Measurements from ENCODE around the gene MFSD12.

The MFSD12 gene

GRCh38 chr19:3547301-3547731, 10.1 kb downstream of the MFSD12 start:
- Histone ChIP-seq H3K9ac (ENCODE audit: low read length in 5 of 5) (no peak overlapping the region), H3K27ac (ENCODE audit: low read depth, low read length) (no peak overlapping the region), H3K36me3 (ENCODE audit: control insufficient read depth in 5 of 5, insufficient read depth in 5 of 5, low read length in 5 of 5) (peaks cover 0 to 66% (median 33%) of the 10 kb centered on the region in 5 donors), H3K4me3 (ENCODE audit: low read depth in 1 of 5, low read length in 5 of 5) (no peak overlapping the region), H3K27me3 (ENCODE audit: control insufficient read depth in 5 of 5, insufficient read depth in 4 of 5, low read length in 5 of 5) (no peaks in the 10 kb centered on the region), H3K4me1 (ENCODE audit: control insufficient read depth in 5 of 5, insufficient read depth in 5 of 5, low read length in 5 of 5) (peaks cover 0 to 9% (median 4%) of the 10 kb centered on the region in 5 donors), H3K9me3 (ENCODE audit: control insufficient read depth in 5 of 5, low read length in 5 of 5) (no peaks in the 10 kb centered on the region)

- peaks cover 0 to 9% (median 4%) of the 10 kb centered on the region in 5 donors for H3K4me1 ChIP-seq (ENCODE audit: control insufficient read depth in 5 of 5, insufficient read depth in 5 of 5, low read length in 5 of 5)
- no peaks in the 10 kb centered on the region for H3K27me3 ChIP-seq (ENCODE audit: control insufficient read depth in 5 of 5, insufficient read depth in 4 of 5, low read length in 5 of 5)
- H3K9ac ChIP-seq (ENCODE audit: low read length in 5 of 5), result no peak overlapping the region
- no peak overlapping the region for H3K4me3 ChIP-seq (ENCODE audit: low read depth in 1 of 5, low read length in 5 of 5)
- H3K36me3 ChIP-seq (ENCODE audit: control insufficient read depth in 5 of 5, insufficient read depth in 5 of 5, low read length in 5 of 5), result peaks cover 0 to 64% (median 33%) of the 10 kb centered on the region in 5 donors
- no peak overlapping the region for H3K27ac ChIP-seq (ENCODE audit: low read depth, low read length)
- H3K9me3 ChIP-seq (ENCODE audit: control insufficient read depth in 5 of 5, low read length in 5 of 5), result no peaks in the 10 kb centered on the region
Measured at GRCh38 chr19:3546119-3546518, 11.3 kb downstream of the MFSD12 start.

DNA sequence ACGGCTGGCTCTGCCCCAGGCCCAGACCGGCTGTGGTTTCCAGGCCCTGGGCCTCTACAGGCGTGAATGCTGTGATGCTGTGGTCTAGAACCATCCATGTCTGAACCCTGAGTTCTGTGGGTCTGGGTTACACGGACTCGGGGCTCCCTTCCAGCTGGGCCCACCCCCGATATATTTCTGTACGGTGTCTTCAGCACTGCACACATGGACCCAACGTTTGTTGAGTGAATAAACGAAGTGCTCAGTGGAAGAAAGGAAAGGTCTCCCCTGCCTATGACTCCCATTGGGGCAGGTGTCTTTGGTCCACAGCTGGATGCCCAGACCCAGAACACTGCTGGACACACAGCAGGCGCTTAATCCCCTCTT, 11.7 kb downstream of the MFSD12 start:
- Histone ChIP-seq H3K9ac (ENCODE audit: low read length in 5 of 5) (no peak overlapping the region), H3K9me3 (ENCODE audit: control insufficient read depth in 5 of 5, low read length in 5 of 5) (no peaks in the 10 kb centered on the region), H3K27ac (ENCODE audit: low read depth, low read length) (no peak overlapping the region), H3K36me3 (ENCODE audit: control insufficient read depth in 5 of 5, insufficient read depth in 5 of 5, low read length in 5 of 5) (peaks cover 0 to 60% (median 29%) of the 10 kb centered on the region in 5 donors), H3K4me1 (ENCODE audit: control insufficient read depth in 5 of 5, insufficient read depth in 5 of 5, low read length in 5 of 5) (peaks cover 0 to 9% (median 4%) of the 10 kb centered on the region in 5 donors), H3K27me3 (ENCODE audit: control insufficient read depth in 5 of 5, insufficient read depth in 4 of 5, low read length in 5 of 5) (no peaks in the 10 kb centered on the region), H3K4me3 (ENCODE audit: low read depth in 1 of 5, low read length in 5 of 5) (no peak overlapping the region)

DNA sequence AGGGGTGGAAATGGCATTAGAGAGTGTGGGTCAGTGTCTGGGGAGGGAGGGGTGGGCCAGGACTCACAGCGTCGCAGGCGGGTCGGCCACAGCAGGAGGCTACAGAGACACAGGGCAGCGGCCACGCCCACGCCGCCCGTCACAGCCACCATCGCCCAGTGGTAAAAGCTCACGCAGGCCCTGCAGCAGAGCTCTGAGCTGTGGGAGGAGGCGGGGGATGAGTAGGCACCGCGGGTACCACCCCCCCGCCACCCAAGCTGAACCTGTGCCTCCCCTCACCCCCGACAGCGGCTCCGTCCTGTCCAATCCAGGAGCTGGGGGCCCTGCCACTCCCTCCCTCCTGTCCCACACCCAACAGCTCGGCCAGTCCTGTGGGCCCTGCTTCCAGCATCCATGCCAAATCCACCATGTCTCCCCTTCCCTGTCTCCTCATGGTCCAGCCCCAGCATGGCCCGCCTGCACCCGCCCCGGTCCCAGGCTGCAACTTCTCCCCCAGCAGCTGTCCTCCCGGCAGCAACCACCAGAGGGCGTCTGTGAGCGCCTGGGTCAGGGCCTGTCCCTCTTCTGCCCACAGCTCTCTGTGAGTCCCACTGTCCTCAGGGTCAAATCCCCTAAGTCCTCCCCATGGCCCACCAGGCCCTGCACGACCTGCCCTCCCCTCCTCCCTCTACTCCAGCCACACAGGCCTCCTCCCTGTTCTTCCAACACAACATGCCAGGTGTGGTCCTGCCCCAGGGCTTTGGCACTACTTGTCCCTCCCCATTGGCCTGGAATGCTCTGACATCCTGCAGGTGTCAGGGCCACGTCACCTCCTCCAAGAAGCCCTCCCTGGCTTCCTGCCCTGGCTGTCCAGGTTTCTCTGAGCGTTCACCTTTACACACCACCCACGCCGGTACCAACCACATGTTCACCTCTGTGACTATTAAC, 12.4 kb downstream of the MFSD12 start:
- H3K9me3 ChIP-seq (ENCODE audit: control insufficient read depth in 5 of 5, low read length in 5 of 5), result no peaks in the 10 kb centered on the region
- no peak overlapping the region for H3K27ac ChIP-seq (ENCODE audit: low read depth, low read length)
- no peak overlapping the region for H3K4me3 ChIP-seq (ENCODE audit: low read depth in 1 of 5, low read length in 5 of 5)
- H3K27me3 ChIP-seq (ENCODE audit: control insufficient read depth in 5 of 5, insufficient read depth in 4 of 5, low read length in 5 of 5), result no peaks in the 10 kb centered on the region
- peaks cover 0 to 9% (median 4%) of the 10 kb centered on the region in 5 donors for H3K4me1 ChIP-seq (ENCODE audit: control insufficient read depth in 5 of 5, insufficient read depth in 5 of 5, low read length in 5 of 5)
- no peak overlapping the region for H3K9ac ChIP-seq (ENCODE audit: low read length in 5 of 5)
- peaks cover 0 to 57% (median 29%) of the 10 kb centered on the region in 5 donors for H3K36me3 ChIP-seq (ENCODE audit: control insufficient read depth in 5 of 5, insufficient read depth in 5 of 5, low read length in 5 of 5)

GRCh38 chr19:3544058-3544376, 13.4 kb downstream of the MFSD12 start:
- Histone ChIP-seq H3K36me3 (ENCODE audit: control insufficient read depth in 5 of 5, insufficient read depth in 5 of 5, low read length in 5 of 5) (peaks cover 0 to 52% (median 29%) of the 10 kb centered on the region in 5 donors), H3K9ac (ENCODE audit: low read length in 5 of 5) (no peak overlapping the region), H3K4me1 (ENCODE audit: control insufficient read depth in 5 of 5, insufficient read depth in 5 of 5, low read length in 5 of 5) (peaks cover 0 to 9% (median 4%) of the 10 kb centered on the region in 5 donors), H3K27me3 (ENCODE audit: control insufficient read depth in 5 of 5, insufficient read depth in 4 of 5, low read length in 5 of 5) (no peaks in the 10 kb centered on the region), H3K27ac (ENCODE audit: low read depth, low read length) (no peak overlapping the region), H3K9me3 (ENCODE audit: control insufficient read depth in 5 of 5, low read length in 5 of 5) (no peaks in the 10 kb centered on the region), H3K4me3 (ENCODE audit: low read depth in 1 of 5, low read length in 5 of 5) (no peak overlapping the region)

GRCh38 chr19:3543150-3544057, 14.0 kb downstream of the MFSD12 start:
- Histone ChIP-seq H3K27me3 (ENCODE audit: control insufficient read depth in 5 of 5, insufficient read depth in 4 of 5, low read length in 5 of 5) (no peaks in the 10 kb centered on the region), H3K27ac (ENCODE audit: low read depth, low read length) (no peak overlapping the region), H3K4me1 (ENCODE audit: control insufficient read depth in 5 of 5, insufficient read depth in 5 of 5, low read length in 5 of 5) (peaks cover 0 to 7% (median under 1%) of the 10 kb centered on the region in 5 donors), H3K9me3 (ENCODE audit: control insufficient read depth in 5 of 5, low read length in 5 of 5) (no peaks in the 10 kb centered on the region), H3K9ac (ENCODE audit: low read length in 5 of 5) (peak overlapping the region in 1 of 5 donors; percentile 17), H3K4me3 (ENCODE audit: low read depth in 1 of 5, low read length in 5 of 5) (no peak overlapping the region), H3K36me3 (ENCODE audit: control insufficient read depth in 5 of 5, insufficient read depth in 5 of 5, low read length in 5 of 5) (peaks cover 0 to 52% (median 30%) of the 10 kb centered on the region in 5 donors)

- Histone ChIP-seq H3K4me3 (ENCODE audit: low read depth in 1 of 5, low read length in 5 of 5) (no peak overlapping the region), H3K4me1 (ENCODE audit: control insufficient read depth in 5 of 5, insufficient read depth in 5 of 5, low read length in 5 of 5) (peaks cover 3 to 18% (median 12%) of the 10 kb centered on the region in 5 donors), H3K9ac (ENCODE audit: low read length in 5 of 5) (no peak overlapping the region), H3K36me3 (ENCODE audit: control insufficient read depth in 5 of 5, insufficient read depth in 5 of 5, low read length in 5 of 5) (peaks cover 0 to 49% (median 21%) of the 10 kb centered on the region in 5 donors), H3K9me3 (ENCODE audit: control insufficient read depth in 5 of 5, low read length in 5 of 5) (no peaks in the 10 kb centered on the region), H3K27ac (ENCODE audit: low read depth, low read length) (no peak overlapping the region), H3K27me3 (ENCODE audit: control insufficient read depth in 5 of 5, insufficient read depth in 4 of 5, low read length in 5 of 5) (no peaks in the 10 kb centered on the region)
Measured at GRCh38 chr19:3539756-3540118, 17.6 kb downstream of the MFSD12 start.

GRCh38 chr19:3538965-3539755, 18.2 kb downstream of the MFSD12 start, which contains the start of gene TEKTIP1:
Gene TEKTIP1 (plus strand): TSS chr19:3539174. CDS start chr19:3539178, 4 bp downstream.
- H3K27ac ChIP-seq (ENCODE audit: low read depth, low read length), result no peak within 1 kb of the TSS
- peaks cover 0 to 49% (median 24%) of the 10 kb centered on the region in 5 donors for H3K36me3 ChIP-seq (ENCODE audit: control insufficient read depth in 5 of 5, insufficient read depth in 5 of 5, low read length in 5 of 5)
- peaks cover 3 to 18% (median 12%) of the 10 kb centered on the region in 5 donors for H3K4me1 ChIP-seq (ENCODE audit: control insufficient read depth in 5 of 5, insufficient read depth in 5 of 5, low read length in 5 of 5)
- H3K9ac ChIP-seq (ENCODE audit: low read length in 5 of 5), result no peak within 1 kb of the TSS
- no peaks in the 10 kb centered on the region for H3K27me3 ChIP-seq (ENCODE audit: control insufficient read depth in 5 of 5, insufficient read depth in 4 of 5, low read length in 5 of 5)
- no peak within 1 kb of the TSS for H3K4me3 ChIP-seq (ENCODE audit: low read depth in 1 of 5, low read length in 5 of 5)
- no peaks in the 10 kb centered on the region for H3K9me3 ChIP-seq (ENCODE audit: control insufficient read depth in 5 of 5, low read length in 5 of 5)

- Histone ChIP-seq H3K9me3 (ENCODE audit: control insufficient read depth in 5 of 5, low read length in 5 of 5) (no peaks in the 10 kb centered on the region), H3K4me1 (ENCODE audit: control insufficient read depth in 5 of 5, insufficient read depth in 5 of 5, low read length in 5 of 5) (peaks cover 3 to 18% (median 12%) of the 10 kb centered on the region in 5 donors), H3K9ac (ENCODE audit: low read length in 5 of 5) (no peak overlapping the region), H3K27ac (ENCODE audit: low read depth, low read length) (no peak overlapping the region), H3K4me3 (ENCODE audit: low read depth in 1 of 5, low read length in 5 of 5) (no peak overlapping the region), H3K36me3 (ENCODE audit: control insufficient read depth in 5 of 5, insufficient read depth in 5 of 5, low read length in 5 of 5) (peaks cover 0 to 49% (median 29%) of the 10 kb centered on the region in 5 donors), H3K27me3 (ENCODE audit: control insufficient read depth in 5 of 5, insufficient read depth in 4 of 5, low read length in 5 of 5) (no peaks in the 10 kb centered on the region)
Measured at GRCh38 chr19:3538258-3538929, 19.0 kb downstream of the MFSD12 start.
